ENCODE data around the gene FAM83E.

GRCh38 chr19:48607359-48607755 lies 7.5 kb downstream of the FAM83E start:
- no peak for TF ChIP-seq CTCF (conservative IDR thresholded peaks at IDR 0.05; ENCODE audit: low read depth in 2 of 2)
- TF ChIP-seq EZH2 (IDR thresholded peaks at IDR 0.05; ENCODE audit: low read depth, unreplicated experiment): no peak
- no peak for TF ChIP-seq CREB1 (CRISPR knock-in tag; IDR thresholded peaks at IDR 0.05; ENCODE audit: low read depth)
- no peak for TF ChIP-seq ZNF114 (CRISPR knock-in tag; IDR thresholded peaks at IDR 0.05)
- no peak for TF ChIP-seq EZH2phosphoT487 (IDR thresholded peaks at IDR 0.05; ENCODE audit: unreplicated experiment)
- no peak for TF ChIP-seq POLR2AphosphoS5 (IDR thresholded peaks at IDR 0.05; ENCODE audit: low read depth)
- no peak for TF ChIP-seq JUNB (IDR thresholded peaks at IDR 0.05; ENCODE audit: unreplicated experiment)
- no peak for TF ChIP-seq ETS1 (IDR thresholded peaks at IDR 0.05)
- TF ChIP-seq ZNF331 (CRISPR knock-in tag; IDR thresholded peaks at IDR 0.05; ENCODE audit: low read depth): no peak
- TF ChIP-seq REST (IDR thresholded peaks at IDR 0.05; ENCODE audit: unreplicated experiment): no peak
- no peak for TF ChIP-seq STAT1 (IDR thresholded peaks at IDR 0.05; ENCODE audit: unreplicated experiment)
- TF ChIP-seq NANOG (IDR thresholded peaks at IDR 0.05; ENCODE audit: borderline replicate concordance): no peak
- no peak for TF ChIP-seq ZNF462 (CRISPR knock-in tag; IDR thresholded peaks at IDR 0.05)
